CD4-positive, alpha-beta T cell treated with Interleukin-2 at 100 ng/mL for 4 hours (primary cell): ENCODE results near the gene TMEM204.
A peak's percentile ranks its signal among the peaks of the same experiment; 100 is the strongest.

Source experiments
- DNase-seq: peaks from one replicate; pipeline ENCODE4 v3.0.0-alpha.2; 2020; ENCODE audit warnings: low spot score

Gene TMEM204

GRCh38 chr16:1523581-1524245 lies 9.8 kb upstream of the TMEM204 start:
- no peak for DNase-seq

DNA sequence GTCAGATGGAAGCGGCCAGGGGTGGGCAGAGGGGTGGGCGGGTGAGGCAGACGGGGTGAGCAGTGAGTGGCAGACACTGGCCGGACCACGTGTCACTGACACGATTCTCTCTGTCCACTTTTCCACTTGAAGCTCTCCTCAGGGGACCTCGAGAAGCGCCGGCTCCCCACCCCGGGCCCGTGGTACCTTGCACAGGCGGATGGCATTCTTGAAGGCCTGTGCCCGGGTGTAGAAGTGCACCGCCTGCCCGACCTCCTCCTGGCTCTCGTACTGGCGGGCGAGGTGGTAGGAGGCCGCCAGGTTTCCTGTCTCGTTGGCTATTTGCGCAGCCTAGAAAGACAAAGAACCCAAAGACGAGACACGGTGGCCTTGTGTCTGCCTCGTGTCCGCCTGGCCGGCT lies 9.1 kb upstream of the TMEM204 start:
- DNase-seq = no peak

GRCh38 chr16:1525871-1526607 lies 7.4 kb upstream of the TMEM204 start:
- peak; percentile 40 for DNase-seq

DNA sequence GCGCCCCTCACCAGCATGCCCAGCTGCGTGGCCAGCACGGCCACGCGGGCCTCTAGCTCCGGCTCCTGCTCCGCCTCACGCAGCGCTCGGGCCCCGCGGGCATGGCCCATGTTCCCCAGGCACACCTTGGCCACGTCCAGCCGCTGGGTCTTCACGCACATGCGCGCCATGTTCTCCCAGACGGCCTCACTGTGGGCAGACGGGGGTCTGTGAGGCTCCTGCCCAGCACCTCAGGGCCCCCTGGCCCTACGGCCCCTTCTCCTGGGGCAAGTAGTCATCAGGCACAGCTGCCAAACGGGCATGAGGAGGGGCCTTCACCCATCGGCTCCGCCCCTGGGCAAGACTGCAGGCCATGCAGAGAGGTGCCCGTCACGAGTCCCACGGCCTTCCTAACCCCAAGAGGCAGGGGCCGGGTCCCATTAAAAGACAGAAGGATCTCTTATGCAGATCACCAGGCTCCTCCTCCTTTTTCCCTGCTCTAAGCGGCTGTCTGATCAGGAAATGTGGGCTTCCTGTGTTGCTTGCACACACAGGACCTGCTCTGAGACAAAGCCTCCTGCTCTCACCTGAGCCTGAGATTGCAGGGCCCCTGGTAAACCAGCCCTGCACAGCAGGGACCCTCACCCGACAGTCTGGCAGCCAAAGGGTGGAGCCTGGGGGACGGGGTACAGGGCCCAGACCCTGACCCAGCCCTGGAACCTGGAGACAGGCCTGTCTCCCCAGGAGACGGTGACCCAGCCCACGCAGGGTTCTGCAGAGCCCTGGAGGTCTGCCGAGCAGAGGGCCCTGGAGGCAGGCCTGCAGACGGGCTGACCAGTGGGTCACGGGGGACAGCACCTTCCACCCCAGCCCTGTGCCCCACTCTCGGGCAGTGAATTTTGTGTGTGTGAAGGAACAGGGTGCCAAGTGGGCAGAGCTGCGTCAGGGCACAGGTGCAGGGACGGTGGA lies 6.6 kb upstream of the TMEM204 start:
- peak; percentile 32 for DNase-seq

DNA sequence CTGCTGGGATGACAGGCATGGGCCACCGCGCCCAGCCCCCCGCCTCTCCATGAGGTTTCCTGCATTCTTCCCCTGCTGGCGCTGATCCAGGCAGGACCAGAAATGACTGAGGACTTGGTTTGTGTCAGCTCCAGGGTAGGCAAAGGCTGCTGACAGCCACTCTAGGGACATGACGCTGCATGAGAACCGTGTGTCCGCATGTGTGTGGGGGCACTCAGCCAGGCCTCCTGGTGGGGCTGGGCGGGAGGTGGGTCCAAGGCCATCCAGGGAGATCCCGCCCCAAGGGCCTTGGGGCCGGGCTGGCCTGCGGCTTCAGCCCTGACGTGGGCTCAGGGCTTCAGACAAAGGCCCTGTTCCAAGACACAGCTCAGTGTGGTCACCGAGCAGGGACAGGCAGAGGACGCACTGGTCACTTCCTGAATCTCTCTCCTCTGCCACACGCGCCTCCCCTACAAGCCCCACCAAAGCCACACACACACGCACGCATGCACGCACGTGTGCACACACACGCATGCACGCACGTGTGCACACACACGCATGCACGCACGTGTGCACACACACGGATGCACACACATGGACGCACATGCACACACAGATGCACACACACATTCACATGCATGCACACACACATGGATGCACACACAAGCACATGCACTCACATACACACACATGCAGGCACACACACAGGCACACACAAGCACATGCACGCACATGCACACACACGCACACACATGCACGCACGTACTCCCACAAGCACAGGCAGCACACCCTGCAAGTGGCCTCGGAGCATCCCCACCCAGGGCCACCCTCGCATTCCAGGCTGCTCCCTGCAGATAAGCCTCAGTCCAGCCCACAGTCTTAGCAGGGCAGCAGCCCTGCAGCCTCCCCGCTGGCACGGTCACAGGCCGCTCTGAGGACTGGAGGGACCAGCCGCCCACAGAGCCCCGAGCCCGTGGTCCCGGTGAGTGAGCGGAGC lies 5.3 kb upstream of the TMEM204 start:
- no peak for DNase-seq

DNA sequence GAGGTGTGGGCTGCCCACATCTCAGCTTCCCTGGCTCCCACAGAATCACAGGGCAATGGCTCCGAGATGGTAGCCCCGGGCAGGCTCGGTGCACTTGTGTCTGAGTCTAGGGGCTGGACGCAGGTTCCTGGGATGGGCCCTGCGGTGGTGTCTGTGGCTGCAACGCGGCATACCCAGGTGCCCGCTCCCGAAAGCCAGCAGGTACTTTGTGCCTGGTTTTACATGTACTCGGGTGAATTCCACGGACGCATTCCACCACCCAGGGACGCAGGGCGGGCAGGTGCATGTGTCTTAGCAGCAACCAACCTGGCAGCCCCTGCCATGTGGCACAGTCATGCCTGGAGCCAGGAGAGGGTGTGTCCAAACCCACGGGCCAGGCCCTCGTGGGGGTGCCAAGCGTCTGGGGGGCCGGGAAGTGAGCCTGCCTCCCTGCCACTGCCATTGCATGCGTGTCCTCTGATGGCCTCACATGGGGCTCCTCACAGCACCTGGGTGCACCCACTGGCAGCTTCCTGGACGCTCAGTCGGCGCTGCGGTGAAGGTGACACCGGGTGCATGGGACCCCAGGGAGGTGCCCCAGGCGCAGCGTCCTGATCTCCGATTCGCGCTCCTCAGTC lies 4.4 kb upstream of the TMEM204 start:
- no peak for DNase-seq

- DNase-seq = no peak
Measured at GRCh38 chr16:1530349-1530882, 3.0 kb upstream of the TMEM204 start.

- no peak for DNase-seq
Measured at GRCh38 chr16:1530883-1531637, 2.4 kb upstream of the TMEM204 start.

DNA sequence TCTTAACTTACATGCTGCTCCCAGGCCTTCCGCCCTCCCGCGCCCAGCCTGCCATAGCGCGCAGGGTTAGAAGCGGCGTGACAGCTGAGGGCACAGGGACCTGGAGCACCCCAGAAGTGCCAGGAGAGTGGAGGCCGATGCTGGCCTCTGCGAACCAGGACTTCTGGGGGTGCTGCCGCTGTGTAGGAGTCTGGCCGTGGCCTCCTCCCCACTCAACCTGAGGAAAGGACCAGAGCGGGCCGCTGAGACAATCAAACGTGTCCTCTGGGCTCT lies 1.9 kb upstream of the TMEM204 start:
- no peak for DNase-seq

GRCh38 chr16:1532081-1532760 lies 1.2 kb upstream of the TMEM204 start:
- DNase-seq = no peak

DNA sequence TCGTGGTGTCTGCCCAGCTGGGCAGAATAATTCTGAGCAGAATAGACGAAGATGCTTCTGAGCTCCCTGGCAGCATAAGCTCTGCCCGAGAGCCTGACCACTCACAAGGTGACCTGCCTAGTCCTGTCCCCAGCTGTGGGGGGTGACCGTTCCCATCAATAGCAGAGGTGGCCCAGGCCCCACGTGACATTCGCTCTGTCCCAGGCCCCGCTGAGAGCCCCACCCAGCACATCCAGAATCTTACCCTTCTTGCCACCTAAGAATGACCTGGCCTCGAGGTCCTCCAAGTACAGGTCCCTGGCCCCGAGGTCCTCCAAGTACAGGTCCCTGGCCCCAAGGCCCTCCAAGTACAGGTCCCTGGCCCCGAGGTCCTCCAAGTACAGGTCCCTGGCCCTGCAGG lies 695 bp upstream of the TMEM204 start:
- DNase-seq = no peak

GRCh38 chr16:1534021-1535020 lies 855 bp downstream of the TMEM204 start:
- DNase-seq = no peak

- peak; percentile 27 for DNase-seq
Measured at GRCh38 chr16:1535391-1536291, 2.2 kb downstream of the TMEM204 start.

DNA sequence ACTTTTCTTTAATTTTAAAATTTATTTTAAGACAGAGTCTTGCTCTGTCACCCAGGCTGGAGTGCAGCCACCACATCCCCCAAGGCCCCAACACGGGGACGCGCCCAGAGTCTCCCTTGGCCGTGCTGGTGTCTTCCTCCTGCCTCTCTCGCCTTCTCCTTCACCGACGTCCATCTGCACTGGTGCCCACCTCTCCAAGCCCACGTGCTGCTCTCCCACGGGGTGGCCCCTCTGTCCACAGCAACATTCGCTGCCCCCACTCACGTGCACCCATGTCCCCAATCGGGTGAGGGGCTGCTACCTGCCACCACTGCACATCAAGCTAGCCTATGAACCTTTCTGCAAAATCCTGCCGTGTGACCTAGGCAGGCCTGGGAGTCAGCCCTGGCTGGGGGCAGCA lies 3.1 kb downstream of the TMEM204 start:
- DNase-seq = no peak

- no peak for DNase-seq
Measured at GRCh38 chr16:1537138-1537577, 3.7 kb downstream of the TMEM204 start.

GRCh38 chr16:1537763-1538289 lies 4.4 kb downstream of the TMEM204 start:
- peak; percentile 34 for DNase-seq
